ENCODE data around the gene PUM1.

PUM1 gene

DNA sequence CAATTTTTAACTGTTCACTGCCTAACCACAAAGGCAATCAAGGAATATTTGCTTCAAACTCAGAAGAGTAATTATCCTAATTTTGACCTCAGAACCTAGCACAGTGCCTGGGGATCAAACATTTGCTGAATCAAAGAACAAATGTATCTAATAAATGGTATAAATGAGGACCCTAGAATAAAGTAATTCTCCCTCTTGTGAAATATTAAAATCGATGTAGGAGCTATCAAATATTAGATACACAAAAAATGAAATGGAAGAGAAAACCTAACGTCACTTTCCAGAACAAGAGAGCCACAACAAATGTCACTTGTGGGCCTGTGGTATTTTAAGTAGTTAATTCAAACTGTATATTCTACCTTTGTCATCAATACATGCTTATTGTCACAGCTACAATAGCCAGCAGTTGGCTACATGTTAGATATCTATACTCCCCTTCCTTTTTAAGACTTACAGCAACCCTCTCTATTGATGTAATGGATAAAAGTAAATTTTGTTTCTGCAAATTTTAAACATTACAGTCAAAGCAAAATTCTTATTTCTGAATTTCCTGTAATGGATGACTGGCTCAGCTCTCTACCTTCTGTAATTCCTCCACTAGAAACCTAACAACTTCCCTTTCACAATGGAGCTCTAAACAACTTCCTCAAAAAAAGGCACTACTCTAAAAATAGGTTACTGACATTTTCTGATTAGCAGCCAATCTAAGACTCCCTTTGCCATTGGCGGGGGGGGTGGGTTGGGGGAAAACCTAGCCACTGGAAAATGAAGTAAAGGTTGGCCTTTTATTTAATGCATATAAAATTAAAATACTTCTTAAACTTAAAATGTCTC is 37.6 kb downstream of the PUM1 start:
- no peak for DNase-seq (ENCODE audit: low spot score)

DNA sequence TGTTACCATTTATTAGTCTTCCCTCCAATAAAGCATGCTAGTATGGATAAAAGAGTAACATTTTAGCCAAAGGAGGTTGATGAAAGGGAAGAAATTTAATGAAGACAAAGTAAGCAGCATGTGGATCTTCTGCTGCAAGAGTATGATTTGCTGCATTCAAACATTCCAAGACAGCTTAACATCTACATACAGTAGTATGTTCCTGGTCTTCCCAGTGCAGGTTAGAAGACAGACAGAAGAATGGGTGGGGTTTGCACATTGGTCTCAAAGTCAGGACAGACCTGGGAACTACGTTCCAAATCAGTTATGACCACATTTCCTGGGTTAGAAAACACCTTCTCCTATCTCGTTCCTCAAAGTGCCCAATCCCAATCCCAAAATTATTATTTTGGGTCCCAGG is 43.3 kb downstream of the PUM1 start:
- DNase-seq (ENCODE audit: low spot score): no peak

DNA sequence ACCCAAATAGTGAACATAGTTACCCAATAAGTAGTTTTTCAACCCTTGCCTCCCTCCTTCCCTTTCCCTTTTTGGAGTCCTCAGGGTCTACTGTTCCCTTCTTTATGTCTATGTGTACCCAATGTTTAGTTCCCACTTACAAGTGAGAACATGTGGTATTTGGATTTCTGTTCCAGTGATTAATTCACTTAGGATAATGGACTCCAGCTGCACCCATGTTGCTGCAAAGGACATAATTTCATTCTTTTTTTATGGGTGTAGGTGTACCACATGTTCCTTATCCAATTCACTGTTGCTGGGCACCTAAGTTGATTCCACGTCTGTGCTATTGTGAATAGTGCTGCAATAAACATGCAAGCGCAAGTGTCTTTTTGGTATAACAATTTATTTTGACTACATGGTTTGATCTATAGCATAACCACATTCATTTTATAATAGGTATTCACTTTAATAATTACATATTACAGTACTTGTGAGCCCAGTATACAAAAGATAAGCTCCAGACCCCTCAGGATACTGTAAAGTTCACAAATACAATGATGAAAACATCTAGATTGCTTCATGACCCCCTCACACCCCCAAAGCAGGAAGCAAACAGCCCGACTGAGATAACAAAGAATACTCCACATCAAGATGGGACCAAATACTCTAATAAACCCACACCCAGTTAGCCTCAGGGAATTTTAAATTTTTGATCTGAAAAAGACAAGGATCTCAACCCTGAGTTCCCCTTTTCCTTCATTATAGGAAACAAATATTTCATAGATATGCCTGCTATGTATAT is 45.3 kb downstream of the PUM1 start:
- DNase-seq (ENCODE audit: low spot score): no peak

DNA sequence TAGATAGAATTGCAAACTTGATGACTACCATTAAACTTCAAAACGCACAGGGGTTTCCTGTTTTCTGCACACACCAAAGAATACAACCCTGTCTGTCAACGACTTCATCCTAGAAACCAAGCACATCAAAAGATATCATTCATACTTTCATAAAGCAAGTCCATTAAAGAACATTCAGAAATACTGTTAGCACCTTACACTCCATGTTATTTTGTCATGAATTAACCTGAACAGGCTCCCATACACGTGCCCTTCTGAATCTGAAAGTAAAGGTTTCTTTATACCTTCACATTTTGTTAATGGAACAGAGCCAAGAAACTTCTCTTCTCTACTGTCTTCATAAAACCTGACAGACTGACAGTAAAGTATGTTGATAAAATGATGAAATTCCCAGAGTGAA is 46.1 kb downstream of the PUM1 start:
- no peak for DNase-seq (ENCODE audit: low spot score)

DNA sequence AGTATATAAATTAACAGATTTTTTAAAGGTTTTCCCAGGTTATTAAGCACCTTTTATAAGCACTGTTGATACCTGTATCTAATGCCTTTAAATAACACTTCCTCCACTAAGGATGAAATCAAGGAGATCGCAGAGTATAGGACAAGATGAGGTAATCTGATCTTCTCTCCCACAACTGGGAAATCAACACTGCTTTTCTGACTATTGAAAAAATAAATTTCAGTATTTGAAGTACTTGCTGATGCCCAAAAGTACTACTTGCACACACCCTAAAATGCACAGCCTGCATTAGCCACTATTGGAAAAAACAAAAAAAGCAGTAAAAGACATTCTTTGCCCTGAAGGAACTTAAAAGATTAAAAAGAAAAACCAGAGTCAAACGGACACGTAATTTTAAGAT is 48.6 kb downstream of the PUM1 start:
- DNase-seq (ENCODE audit: low spot score): no peak

DNA sequence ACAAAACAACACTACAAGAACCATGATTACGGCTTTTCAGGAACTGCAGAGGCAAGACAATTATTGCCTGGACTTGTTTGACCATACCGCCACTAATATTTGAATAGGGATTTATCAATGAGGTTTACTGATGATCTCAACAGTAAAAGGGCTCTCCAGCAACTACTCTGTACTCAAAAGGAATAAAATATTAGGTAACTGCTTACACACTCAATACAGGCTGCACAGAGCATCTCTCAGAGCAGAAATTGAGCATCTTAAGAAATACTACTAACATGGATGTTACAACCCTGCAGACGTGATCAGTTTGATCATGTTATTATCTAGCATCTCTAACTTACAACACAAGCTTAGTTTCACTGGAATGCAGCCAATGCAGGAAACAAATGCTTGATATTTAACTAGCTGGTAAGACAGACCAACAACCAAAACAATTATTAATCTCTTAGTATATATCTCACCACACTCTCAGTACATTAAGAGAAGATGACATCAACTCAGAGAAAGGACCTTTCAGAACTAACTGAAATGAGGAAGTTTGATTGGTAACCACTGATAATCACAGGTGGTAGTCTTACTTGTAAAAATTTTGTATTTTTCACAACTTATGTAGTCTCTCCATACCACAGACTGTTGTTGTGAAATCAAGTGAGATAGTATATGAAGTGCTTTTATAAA is 52.2 kb downstream of the PUM1 start:
- no peak for DNase-seq (ENCODE audit: low spot score)

DNA sequence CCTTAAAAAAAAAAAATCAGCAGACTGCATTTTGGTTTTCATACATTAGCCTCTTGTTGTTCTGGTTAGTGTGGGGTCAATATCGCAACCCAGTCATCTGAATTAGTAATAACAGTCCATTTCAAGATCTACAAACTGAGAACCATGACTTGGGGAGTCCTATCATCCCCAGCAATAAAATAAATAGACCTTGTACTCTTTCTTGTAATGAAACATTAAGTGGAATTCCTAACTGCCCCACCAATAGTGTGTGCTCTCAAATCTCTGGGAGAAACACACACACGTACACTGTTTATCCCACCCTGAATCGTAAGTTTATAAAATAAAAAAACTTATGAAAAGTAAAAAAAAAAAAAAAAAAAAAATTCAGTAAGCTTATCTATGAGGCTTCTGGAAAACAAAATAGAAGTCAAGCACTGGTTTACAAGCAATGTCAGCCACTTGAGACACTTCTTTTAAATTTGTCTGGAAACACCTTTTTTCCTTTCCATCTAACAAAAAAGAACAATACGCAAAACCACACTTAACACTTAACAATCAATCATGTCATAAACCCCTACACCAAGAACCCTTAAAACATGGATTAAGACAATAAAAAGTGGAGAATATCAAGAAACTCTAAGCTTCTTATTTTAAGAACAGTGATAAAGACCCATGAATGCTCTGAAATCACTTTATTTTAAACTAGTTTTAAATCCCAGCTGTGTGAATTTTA is 53.1 kb downstream of the PUM1 start:
- DNase-seq (ENCODE audit: low spot score): no peak

DNA sequence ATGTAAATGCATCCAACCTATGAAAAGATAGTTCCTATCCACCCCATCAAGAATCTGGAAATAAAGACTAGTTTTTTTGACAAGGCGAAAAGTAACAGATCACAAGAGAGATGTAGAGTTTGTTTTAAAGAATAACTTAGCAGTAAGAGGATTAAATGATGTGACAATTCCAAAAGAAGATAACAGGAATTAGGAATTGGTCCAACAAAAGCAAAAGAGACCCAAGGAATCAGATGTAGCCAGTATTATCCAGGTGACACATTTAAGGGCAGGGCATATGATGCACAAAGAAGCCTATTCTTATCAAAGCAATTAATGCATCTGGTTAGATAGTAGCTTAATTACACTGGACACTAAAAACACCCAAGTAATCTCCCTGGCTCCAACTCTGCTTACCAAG is 53.8 kb downstream of the PUM1 start:
- no peak for DNase-seq (ENCODE audit: low spot score)

DNA sequence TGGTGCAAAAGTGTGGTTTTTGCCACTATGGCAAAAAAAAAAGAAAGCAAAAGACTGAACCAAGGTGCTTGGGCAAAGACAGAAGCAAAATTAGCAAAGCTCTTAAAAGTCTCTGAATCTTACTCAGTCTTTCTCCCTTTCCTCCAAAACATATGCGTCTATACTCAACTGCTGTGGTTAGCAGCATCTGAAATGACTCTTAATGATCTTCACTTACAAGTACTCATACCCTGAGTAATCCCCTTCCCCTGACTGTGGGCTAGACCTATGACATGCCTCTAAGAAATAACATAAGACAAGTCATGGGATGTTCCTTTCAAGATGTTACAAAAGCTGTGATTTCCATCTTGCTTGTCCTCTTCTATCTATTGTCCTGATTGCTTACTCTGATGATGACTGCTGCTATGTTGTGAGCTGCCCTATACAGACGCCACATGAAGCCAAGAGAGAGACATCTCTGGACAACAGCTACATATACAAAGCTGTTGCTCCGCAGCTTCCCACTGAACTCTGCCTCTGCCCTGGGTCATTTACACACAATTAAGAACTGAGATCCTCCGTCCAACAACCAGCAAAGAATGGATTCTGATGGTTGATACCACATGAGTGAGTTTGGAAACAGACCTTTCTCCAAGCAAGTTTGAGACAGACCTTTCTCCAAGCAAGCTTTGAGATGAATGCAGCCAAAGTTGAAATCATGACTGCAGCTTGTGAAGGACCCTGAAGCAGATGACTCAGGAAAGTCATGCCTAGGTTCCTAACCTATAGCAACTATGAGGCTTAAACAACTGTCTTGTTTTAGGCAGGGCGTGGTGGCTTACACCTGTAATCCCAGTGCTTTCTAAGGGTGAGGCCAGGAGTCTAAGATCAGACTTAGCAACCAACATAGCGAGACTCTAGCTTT is 55.2 kb downstream of the PUM1 start:
- no peak for DNase-seq (ENCODE audit: low spot score)

DNA sequence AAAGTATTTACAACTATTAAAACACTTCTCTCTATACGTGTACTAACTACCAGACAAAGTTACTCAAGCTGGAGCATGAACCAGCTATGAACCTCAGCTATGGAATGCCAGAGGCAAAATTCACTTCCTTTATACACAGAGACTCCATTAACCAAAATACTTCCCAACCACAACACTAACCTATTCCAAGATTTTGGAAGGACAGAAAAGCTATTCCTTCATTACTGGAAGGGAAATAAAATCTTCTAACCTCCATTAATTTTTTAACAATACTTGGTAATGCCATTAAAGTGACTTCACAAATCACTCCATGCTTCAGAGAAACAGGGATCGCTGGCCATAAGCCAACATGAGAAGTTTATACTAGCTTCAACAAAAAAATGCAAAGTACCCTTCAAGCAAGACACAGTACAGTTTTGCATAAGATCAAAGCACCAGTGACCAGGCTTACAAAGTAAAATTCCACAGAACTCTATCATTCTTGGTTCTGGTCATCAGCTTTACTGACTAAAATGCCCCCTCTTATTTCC is 58.0 kb downstream of the PUM1 start:
- no peak for DNase-seq (ENCODE audit: low spot score)

DNA sequence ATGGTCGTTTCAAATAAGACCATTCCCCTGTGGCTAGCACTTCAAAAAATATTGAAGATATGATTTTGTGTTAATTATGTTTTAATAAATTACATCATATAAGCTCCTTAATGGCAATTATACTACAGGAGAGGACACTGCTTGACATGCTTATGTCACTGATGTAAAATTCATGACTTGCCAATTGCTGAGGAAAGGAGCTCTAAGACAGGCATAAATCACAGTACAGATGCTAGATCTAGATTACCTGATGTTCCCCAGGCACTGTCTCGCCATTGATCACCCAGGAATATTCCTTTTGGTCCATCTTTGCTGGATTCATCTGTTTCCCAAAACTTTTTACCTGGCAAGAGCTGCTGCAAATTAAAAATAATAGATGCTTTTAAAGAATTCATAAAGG is 58.8 kb downstream of the PUM1 start:
- DNase-seq (ENCODE audit: low spot score): no peak

DNA sequence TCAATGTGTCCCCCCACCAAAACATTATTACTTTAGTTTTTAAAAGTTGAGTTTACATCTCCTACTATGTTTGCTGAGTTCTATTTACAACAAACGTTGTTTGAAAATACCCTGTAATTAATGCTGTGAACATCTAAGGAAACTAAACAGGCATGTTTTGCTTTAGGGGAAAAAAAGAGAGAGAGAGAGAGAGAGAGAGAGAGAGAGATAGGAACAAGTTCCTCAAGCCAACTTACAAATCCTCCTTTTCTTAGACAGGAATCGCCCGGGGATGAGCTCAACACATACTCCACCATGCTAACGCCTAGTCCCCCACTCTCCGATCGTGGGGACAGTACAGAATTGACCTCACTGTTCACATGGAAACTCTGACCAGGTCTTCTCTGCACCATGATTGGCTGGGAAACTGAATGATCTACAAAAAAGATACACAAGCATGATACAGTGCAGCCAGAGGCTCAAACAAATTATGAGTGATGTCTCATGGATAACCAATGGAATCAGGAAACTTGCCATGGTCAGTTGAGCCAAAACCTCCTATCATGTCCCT is 59.8 kb downstream of the PUM1 start:
- DNase-seq (ENCODE audit: low spot score): no peak

DNA sequence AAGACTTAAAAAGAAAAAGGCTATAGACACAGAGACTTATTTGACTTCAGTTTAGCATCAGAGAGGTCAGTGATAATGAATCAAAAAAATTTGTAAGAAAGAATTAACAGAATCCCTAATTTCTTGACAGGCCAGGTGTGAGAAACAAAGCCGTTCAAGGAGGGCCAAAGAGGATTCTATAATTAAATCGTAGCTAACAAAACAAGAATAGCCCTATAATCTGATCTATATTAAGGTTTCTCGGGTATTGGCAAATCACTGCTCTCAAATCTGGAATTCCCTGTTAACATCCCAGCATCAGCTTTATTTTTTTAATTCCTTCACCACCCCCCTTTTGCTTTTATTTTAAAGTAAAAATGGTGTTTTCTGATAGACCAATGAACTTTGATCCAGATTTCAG is 60.3 kb downstream of the PUM1 start:
- no peak for DNase-seq (ENCODE audit: low spot score)

DNA sequence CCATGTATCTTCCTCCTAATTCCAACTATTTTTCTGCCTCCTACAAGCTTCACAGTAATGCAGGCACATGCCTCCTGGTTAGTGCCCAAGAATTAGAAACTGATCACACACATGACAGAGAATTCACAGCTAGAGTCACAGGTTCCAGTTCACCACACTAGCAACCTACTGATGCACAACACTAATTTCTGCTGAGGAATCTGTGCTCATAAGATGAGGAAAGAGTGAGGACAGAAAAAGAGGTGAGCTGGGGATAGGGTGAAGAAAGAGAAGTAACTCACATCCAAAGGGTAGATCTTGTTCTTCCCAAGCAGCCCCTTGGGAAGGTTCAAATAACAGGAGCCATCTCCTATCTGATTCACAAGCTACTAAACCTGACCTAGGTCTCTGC is 61.3 kb downstream of the PUM1 start:
- DNase-seq (ENCODE audit: low spot score): no peak

DNA sequence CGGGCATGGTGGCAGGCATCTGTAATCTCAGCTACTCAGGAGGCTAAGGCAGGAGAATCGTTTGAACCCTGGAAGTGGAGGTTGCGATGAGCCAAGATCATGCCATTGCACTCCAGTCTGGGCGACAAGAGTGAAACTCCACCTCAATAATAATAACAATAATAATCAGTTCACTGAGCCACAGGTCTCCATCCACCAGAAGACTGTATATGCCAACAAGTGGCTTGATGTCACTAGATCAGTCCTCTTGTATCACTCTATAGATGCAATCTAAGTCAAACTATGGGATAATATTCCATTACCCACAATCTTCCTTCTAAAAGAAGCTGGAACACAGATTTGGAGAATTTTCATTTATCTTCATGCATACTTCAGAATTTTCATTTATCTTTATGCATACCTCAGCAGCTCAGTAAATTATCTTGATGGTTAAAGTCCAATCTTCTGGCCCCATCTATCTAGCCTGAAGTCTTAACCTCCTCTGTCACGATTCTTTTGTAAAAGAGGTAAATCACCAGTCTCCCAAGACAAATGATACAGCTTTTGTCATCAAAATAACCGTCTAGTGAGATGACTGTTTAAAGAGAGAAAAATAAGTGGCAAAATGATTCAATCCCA is 61.8 kb downstream of the PUM1 start:
- DNase-seq (ENCODE audit: low spot score): no peak

DNA sequence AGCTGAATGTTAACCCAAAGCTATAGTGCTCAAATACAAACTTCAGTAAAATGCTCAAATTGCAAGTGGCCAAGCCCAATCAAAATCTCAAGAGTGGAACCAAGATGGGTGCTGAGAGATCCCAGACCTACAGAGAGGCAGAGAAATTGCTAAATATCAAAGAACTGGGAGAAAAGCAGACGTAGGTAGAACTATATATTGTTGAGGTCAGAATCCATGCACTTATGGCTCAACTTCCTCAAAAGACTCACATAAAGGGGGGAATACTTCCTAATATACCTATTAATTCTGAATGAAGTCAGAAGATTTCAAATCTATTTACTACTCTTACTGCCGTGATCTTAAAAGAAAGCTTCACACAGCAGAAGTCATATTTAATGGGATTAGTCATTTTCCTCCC is 65.2 kb downstream of the PUM1 start:
- DNase-seq (ENCODE audit: low spot score): no peak

DNA sequence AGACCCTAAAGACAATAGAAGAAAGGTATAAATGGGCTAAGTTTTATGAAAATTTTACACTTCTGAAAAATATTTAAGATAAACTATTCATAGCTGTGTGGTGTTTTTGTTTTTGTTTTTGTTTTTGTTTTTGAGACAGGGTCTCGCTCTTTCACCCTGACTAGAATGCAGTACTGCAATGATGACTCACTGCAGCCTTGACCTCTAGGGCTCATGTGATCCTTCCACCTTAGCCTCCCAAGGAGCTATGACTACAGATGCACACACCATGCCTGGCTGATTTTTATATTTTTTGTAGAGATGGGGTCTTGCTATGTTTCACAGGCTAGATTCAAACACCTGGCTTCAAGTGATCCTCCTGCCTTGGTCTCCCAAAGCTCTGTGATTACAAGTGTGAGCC is 66.6 kb downstream of the PUM1 start:
- no peak for DNase-seq (ENCODE audit: low spot score)

DNA sequence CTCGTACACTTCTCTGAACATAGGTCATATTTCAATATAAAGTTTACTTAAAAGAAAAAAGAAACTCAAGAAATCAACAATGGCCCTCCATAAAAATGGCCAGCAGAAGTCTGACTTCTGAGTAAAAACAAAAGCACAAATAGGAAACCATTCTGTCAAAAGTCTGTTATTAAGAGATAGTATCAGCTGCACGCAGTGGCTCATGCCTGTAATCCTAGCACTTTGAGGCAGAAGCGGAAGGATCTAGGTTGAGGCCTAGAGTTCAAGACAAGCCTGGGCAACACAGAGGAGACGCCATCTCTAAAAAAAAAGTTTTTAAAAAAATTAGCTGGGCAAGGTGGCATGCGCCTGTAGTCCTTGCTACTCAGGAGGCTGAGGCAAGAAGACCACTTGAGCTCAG is 67.3 kb downstream of the PUM1 start:
- DNase-seq (ENCODE audit: low spot score): no peak

DNA sequence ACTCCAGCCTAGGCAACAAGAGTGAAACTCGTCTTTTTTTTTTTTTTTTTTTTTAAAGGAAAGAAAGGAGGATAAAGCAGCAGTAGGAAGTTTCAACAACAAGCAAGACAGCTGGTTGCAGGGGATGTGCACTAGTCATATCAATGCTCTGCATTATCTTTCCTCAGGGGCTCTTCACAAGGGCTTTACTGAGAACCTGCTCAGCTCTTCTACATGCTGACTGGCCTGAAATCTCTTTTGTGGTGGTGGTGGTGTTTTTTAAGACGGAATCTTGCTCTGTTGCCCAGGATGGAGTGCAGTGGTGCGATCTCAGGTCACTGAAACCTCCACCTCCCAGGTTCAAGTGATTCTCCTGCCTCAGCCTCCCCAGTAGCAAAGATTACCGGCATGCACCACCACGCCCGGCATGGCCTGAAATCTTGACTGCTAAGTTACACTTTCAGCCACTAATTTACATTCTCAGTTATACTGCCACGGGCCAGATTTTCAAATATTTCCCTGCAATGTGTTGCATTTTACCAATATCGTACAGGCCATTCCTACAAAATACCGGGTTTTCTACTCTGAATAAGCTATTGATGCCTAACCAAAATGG is 68.0 kb downstream of the PUM1 start:
- no peak for DNase-seq (ENCODE audit: low spot score)
